ENCODE results near the gene MATN4.
"Not testable (repeated sequence)": the region's sequence is repeated elsewhere in the genome, so short reads cannot be mapped to it uniquely, and the experiment has no call there.

The MATN4 gene, protein sequence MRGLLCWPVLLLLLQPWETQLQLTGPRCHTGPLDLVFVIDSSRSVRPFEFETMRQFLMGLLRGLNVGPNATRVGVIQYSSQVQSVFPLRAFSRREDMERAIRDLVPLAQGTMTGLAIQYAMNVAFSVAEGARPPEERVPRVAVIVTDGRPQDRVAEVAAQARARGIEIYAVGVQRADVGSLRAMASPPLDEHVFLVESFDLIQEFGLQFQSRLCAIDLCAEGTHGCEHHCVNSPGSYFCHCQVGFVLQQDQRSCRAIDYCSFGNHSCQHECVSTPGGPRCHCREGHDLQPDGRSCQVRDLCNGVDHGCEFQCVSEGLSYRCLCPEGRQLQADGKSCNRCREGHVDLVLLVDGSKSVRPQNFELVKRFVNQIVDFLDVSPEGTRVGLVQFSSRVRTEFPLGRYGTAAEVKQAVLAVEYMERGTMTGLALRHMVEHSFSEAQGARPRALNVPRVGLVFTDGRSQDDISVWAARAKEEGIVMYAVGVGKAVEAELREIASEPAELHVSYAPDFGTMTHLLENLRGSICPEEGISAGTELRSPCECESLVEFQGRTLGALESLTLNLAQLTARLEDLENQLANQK

DNA sequence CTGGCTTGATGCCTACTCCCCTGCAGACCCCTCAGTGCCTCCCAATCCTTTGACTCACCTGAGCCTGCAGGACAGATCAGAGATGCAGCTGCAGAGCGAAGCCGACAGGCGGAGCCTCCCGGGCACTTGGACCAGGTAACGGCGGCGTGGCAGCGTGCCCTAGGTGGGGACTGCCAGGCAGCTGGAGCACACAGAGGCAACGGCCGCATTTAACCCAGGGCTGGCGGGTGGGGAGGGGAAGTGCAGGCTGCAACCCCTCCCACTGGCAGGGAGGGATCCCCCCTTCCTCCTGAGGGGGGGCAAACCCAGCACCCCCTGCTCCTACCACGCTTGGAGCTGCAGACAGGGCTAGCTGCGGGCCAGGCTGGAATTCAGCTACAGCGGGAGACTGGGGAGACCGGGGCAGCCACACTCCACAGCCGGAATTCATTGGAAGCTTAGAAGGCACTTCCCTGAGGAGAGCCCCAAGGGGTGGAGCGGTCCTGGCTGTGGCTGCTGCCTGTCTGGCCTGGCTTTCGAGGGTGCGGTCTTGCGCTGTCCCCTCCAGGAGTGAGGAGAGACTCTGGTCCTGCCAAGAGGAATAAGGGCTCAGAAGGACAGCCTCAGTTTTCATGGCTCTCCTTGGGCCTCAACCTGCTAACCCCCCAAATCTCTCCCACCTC lies at the start of gene MATN4:
TSS of gene MATN4 (minus strand) at position 183 of the 662 bp plus-strand sequence. CDS start 2,717 bp downstream, outside the sequence.
- no peak for DNase-seq (ENCODE audit: low read depth in 2 of 2)

DNA sequence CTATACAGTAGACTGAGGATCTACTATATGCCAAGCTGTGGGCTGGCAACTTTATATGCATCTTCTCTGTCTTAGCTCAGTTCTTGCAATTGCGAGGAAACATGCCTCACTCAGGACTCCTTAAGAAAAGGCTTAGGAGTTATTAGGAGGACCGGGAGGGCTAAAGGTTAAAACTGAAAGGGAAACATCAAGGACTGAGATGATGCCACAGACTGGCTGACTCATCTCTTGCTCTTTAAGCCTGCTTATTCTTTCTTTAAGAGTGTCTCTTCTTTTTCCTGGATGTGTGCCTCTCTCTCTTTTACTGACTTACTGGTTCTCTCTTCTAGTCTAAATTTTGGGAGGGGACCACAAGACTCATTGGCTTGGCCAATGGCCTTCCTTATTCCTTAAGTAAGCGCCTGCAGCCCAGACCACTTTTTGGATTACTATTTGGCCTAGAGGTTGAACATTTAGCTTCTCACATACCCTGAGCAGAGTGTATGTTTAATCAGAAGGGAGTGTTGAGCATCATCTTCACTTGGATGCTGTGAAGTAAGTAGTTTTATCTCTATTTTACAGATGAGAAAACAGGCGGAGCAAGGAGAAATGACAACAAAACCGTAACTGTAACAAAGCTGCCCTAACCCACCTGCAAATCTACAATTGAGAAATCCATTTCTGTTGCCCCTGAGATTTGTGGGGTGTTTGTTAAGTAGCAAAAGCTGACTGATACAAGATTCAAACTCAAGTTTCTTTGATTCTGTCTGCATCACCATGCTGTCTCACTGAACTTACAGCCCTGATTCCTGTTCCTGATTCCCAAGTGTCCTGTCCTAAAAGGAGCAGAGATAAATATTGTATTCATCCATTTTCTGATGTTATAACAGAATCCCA lies 47.3 kb upstream of the MATN4 start:
- DNase-seq (ENCODE audit: low read depth in 2 of 2): no peak

DNA sequence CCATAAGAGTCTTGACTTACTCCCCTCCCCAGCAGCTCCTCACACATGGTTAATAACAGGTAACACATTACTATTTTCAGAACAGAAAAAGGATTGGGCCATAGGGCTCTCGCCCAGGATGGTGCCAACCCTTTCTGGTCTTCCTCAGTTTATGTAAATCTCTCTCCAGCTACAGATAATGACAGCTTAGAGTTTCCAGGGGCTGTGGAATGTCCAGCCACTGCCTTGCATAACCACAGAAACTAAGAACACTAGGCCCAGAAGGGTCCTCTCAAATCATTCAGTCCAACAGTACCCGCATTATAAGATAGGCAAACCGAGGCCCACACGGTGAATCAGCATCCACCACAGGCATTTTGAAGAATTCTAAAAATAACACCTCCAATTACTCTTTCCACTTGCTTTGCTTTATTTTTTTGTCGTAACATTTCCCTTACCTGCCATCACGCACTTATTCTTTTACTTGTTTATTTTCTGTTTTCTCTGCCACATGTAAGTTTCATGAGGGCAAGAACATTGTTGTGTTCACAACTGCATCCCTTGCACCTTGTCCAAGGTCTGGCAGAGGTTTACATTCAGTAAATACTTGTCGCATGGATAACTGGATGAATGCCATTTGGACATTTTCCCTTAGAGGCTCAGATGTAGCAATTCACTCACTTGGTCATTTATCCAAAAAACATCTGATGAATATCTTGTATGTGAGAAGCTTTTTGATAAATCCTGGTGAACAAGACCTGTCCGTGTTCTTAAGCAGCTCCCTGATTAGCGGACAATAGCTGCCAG lies 46.5 kb upstream of the MATN4 start:
- DNase-seq (ENCODE audit: low read depth in 2 of 2): peak in 1 of 2 experiments; percentile 36

DNA sequence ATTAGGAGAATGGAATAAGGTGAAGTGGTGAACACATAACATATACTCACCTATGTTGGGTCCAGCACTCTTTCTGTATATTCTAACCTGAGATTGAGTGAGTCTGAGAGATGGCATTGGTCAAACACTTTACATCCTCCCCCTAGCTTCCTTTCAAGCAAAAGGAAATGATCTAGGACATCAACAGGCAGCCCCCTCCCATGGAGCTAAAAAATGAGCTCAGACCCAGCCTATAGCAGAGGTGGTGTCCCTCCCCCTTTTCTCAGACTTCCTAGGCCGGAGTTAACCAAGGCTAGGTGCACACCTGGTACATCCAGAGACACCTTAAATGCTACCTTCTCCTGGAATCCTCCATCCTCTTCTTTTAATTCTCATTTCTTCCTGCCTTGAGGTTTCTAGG lies 45.6 kb upstream of the MATN4 start:
- DNase-seq (ENCODE audit: low read depth in 2 of 2): no peak

DNA sequence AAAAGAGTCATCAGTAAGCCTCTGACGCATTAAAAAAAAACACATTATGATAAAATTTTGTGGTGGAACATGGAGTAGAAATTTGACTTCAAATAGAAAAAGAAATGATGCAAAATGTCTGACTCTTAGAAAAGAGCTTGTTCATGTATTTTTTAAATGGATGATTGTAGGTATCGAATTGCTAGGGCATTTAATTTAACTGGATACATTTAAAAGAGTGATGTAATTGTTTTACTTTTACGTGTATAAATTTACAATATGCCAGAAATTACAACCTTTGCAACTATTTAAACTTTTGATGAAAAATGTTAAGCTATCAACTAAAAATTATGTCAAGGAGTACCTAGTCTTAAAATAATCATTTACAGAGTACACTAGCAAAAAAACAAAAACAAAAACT lies 44.6 kb upstream of the MATN4 start:
- no peak for DNase-seq (ENCODE audit: low read depth in 2 of 2)

DNA sequence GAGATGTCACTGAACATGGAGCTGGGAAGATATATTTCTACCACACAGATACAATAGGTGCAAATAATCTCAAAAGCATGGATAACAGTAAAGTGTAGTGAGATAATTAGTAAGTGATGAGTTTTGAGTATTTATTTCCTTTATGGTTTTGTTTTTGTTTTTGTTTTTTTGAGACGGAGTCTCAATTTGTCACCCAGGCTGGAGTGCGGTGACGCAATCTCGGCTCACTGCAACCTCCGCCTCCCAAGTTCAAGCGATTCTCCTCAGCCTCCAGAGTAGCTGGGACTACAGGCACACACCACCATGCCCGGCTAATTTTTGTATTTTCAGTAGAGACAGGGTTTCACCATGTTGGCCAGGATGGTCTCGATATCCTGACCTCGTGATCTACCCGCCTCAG lies 42.7 kb upstream of the MATN4 start:
- DNase-seq (ENCODE audit: low read depth in 2 of 2): not testable (repeated sequence)

DNA sequence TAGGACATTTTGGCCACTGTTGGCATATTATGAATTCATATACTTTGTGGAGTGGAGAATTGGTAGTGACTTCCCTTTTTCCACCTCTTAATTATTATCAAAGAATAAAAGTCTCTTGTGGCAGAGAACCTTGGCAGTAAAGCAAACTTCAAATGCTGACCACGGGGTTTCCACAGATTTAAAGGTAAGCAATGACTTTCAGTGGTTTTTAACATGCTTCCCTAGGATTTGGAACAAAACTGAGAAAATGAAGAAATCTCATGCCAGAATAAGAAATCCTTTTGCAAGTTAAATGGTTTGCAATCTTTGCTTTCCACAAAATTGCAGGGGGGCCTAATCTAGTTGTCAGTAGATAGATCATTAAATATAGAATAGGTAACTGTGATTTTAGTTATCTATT lies 42.1 kb upstream of the MATN4 start:
- DNase-seq (ENCODE audit: low read depth in 2 of 2): no peak

DNA sequence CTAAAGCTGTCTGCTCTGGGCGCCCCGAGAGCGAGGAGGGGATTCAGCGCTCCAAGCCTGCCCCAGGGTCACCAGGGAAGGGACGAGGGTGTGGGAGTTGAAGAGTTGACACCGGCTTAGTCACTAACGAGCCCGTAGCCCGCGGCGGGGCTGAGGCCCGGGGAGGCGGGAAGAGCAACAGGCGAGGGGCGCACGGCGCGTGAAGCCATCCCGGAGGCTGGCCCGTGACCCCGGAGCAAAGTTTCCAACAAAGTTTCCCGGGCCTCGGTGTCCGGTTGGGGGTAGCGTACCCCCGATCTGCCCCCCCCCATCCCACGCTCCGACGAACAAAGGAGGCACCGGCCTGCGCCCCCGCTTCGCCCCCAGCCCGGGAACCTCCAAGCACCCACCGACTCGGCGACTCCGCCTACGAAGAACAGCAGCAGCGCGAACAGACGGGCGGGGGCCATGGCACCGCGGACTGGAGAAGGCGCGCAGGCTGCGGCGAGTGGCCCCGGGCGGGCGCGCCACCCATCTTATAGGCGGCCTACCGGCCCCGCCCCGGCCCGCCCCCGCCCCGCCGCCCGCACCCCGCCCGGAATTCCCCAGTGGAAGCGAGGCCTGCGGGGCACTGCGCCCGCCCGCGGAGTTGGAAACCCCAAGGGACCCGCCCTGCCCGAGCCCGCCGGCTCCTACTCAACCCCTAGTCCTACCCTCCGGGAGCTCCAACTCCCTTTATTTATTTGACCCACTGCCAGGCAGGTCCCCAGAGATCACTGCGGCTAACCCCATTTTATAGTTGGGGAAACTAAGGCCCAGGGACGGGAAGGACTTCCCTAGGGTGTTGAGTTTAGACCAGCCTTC lies 40.1 kb upstream of the MATN4 start, which contains the start of gene SDC4:
TSS of gene SDC4 (minus strand) at position 489 of the 843 bp plus-strand sequence. CDS start at position 449, 40 bp downstream.
- DNase-seq (ENCODE audit: low read depth in 2 of 2): peak; percentile 44 to 63

DNA sequence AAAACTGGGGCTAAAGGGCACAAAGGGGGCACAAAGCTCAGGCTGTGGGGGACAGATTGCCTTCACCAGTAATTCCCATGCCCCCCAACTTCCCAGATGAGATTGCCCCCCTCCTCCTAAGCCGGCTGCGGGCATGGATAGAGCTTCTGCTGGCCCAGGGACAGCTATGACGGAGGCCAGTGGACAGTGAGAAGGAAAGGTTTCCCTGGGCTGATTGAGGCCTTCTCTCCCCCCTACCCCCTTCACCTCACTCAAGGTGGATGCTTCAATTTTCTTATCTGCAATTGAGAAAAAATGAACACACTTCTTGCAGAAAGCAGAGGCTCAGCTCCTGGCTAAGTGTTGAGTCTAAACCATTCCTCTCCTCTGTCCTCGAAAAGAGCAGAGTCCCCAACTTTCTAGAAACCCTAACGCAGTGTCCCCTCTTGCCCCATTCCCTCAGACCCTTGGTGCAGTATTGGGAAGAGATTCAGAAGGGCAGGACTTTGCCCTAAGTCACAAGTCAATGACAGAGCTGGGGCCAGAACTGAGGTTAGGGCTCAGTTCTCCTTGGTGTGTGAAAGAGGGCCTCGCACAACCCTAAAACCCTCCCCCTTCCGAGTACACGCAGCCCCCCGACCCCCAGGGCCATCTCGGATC lies 39.3 kb upstream of the MATN4 start:
- DNase-seq (ENCODE audit: low read depth in 2 of 2): no peak

DNA sequence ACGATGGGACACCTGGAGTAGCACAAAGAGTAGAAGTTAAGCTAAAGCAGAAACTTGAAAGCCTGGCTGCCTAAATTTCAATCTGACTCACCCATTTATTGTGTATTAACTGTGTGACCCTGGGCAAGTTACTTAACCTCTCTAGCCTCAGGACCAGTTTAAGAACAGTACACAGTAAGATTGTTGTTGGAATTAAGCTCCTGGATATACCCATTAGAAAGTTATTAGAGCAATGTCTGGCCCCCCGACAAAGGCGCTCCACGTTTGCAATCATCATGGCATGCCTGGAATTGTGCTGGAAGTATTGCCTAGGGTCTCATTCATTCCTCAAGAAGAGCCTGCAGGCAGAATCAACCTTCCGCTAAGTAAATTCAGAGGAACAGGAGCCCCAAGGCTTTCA lies 38.8 kb upstream of the MATN4 start:
- no peak for DNase-seq (ENCODE audit: low read depth in 2 of 2)

DNA sequence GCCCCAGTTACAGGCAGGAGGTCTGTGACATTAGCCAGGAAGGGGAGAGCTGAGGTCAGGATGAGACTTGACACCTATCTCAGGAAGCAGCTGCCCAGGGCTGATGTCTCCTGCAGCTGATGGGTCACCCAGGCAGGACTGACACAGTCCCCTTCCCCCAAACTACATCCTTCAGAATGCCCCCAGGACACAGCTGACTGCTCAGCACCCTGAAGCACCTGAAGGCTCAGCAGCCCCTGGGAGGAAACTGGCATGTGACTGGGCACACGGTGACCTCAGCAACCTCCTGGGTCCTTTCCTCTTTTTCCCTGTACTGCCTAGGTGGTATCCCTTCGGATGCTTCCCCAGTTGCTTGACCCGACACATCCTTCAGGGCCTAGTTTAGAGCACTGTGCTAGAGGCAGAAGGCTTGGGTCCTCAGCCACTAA lies 38.2 kb upstream of the MATN4 start:
- no peak for DNase-seq (ENCODE audit: low read depth in 2 of 2)

DNA sequence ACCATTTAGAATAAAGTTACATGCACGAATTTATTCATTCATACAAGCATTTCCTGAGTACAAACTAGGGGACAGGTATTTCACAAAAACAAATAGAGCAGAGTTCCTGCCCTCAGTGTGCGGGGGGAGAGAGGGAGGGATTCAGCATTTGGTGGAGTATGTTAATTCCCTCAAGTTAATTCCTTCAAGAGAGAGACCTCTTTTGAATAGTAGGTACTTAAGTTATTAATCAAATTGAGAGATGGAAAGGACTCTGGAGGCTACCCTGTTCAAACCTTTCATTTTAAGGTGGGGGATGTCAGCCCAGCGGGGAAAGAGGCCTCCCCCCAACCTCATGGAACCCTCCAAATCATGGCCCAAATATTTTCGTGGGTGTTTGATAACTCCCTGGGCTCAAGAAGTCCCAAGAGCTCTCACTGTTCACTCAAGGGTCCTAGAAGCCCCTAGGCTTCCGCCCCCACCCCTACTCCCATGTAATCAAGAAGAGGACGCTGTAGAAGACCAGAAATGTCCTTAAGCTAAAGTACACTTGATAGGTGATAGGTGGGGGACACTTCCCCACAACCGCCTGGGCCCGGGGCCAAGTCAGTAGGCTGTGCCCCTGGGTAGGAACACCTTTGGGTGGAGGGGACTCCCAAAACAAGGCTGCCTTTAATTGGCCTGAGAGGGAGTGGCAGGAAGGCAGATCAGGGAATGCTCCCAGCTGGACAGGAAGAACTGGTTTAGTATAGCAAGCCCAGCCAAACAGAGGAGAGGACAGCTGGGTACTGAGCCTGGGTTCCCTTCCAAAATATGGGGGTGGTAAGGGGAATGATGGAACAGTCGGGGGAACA lies 37.2 kb upstream of the MATN4 start:
- DNase-seq (ENCODE audit: low read depth in 2 of 2): no peak

DNA sequence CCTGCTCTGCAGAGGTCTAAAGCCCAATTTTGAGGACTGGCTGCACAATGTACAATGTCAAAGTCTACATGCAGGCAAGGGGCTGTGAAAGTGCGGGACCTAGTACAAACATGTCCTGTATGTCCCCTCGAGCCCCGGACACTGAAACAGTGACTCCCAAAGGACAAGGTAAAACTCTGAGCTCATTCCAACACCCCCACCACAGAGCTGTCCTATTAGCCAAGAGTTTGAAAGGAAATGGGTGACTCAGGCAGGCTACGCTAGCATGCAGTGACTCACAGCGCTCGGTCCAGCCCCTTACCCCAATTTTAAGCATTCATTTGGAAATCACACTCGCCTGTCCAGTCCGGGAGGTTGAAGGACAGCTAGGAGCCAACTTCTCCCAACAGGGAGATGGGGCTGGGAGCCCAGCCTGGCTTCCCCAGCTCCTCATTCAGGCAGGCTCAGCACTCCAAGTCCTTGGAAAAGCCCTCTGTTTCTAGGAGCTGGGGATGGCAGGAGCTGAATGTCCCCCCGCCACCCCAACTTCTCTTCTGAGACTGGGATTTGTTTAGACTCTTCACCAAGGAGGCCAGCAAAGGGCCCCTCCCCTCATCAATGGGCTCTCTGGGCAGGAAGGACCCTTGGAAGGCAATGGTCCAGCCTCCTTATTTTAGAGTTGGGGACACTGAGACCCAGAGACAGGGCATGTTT lies 36.2 kb upstream of the MATN4 start:
- DNase-seq (ENCODE audit: low read depth in 2 of 2): no peak

DNA sequence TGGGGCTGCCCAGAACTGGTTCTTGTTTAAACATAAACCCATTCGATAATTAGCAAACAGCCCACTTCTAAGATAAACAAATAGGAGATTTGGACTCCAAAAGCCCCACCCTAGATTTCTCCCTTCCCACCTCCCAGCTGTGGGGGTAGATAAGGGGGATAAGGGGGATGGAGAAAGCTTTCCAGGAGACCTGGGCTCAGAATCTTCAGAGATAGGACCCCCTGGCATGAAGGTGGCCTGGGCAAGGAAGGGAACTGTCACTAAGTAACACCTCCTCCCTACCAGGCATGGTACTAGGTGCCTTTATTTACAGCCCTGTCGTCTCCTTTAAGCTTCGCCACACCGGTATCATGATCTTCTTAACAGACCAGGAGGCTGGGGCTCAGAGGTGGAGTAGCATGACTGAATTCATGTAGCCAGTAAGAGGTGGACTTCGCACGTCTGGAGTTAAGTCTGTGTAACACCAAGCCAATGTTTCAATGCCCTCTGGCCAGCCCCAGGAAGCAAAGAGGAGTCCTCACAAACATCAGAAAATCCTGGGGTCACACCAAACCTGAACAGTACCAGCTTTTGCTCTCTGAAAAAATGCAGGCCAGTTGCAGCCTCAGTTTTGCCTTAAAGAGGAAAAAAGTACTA lies 35.6 kb upstream of the MATN4 start:
- no peak for DNase-seq (ENCODE audit: low read depth in 2 of 2)

DNA sequence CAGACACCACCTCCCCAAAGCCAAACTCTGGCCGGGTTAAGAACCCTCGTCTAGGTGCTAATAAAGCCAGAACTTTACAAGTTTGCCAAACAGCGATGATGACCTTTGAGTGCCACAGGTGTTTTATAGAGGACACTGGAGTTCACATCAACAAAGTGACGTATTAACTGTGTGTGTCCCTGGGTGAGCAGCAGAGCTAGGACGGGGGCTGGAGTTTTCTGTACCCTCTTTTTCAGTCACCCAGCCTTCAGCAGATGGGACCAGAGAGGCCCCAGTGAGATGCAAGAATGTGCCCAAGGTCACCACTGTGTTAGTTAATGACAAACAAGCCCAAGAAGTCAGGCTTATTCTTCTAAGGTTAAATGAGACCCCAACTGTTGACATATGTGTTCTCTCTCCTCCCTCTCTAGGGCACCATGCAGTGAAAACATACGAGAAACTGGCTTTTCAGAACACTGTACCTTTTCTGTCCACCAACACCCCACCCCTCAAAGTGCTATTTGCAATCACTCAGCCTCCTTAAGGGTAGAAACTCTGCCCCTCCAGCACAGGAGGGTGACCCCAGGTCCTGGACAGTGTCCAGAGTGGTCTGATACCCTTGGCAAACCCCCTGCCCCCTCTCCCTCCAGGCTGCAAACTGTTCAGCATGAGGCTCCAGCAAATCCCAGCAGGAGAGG lies 34.9 kb upstream of the MATN4 start:
- no peak for DNase-seq (ENCODE audit: low read depth in 2 of 2)

DNA sequence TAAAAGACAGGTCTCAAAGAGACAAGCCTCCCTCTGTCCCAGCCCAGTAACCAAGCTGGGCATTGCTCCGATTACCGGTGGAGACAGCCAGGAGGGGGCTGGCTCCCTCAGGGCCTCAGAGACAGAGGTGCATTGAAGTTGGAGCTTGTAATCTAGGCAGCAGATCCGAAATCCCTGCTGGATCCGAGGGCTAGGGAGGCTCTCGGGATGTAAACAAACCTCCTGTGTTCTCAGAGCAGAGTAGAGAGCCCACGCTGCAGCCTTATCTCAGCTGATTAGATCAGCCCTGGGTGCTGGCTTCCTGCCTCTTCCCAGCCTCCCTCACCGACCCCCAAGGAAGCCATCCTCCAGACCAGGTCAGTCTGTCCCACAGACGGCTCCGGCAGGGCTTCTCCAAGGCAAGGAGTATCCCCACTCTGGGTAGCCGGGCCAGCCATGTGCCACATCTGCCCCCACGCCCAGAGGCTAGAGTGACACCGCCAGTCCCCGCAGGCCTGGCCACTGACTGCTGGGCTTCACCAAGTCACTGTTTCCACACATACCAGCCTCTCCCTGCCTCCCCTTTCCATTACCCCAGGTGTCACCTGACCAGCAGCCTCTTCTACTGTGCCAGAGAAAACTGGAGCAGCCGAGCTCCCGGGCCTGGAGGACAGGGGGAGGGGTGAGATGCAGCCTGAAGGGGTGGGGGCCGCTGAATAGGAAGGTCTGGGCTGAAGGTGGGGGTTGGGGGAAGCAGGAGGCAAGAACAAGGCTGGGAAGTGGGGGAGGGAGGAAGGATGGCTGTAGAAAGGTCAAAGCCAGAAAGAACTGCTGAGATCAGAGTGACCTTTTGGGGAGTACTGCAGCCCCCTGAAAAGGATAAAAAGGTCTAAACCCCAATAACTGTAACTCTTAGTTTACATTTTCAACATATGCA lies 34.1 kb upstream of the MATN4 start:
- no peak for DNase-seq (ENCODE audit: low read depth in 2 of 2)

Measured in stimulated activated CD4-positive, alpha-beta T cell treated with anti-CD3 and anti-CD28 coated beads, Interleukin-12 subunit alpha, Interleukin-12 subunit beta, amount 100 ng/mL, for 24 hours (primary cell).